Ishikawa (cell line): ENCODE data around the gene BFSP1.

Experiments used
- CEBPB ChIP-seq: IDR thresholded peaks from 2 replicates; pipeline ENCODE4 v1.6.1; 2012
- CREB1 ChIP-seq: IDR thresholded peaks from 2 replicates; pipeline ENCODE4 v1.6.1; 2012; ENCODE audit warnings: low read depth
- EGR1 ChIP-seq: IDR thresholded peaks from 2 replicates; pipeline ENCODE4 v1.6.1; 2012
- EP300 ChIP-seq: IDR thresholded peaks from 2 replicates; pipeline ENCODE4 v1.6.1; 2012; ENCODE audit warnings: borderline replicate concordance
- FOXM1 ChIP-seq: IDR thresholded peaks from 2 replicates; pipeline ENCODE4 v1.6.1; 2012; ENCODE audit warnings: low read depth, borderline replicate concordance
- MAX ChIP-seq: IDR thresholded peaks from 2 replicates; pipeline ENCODE4 v1.6.1; 2012
- NFIC ChIP-seq: IDR thresholded peaks from 2 replicates; pipeline ENCODE4 v1.6.1; 2012
- RAD21 ChIP-seq: IDR thresholded peaks from 2 replicates; pipeline ENCODE4 v1.6.1; 2012; ENCODE audit warnings: low read depth
- REST ChIP-seq: IDR thresholded peaks from 2 replicates; pipeline ENCODE4 v1.6.1; 2012; ENCODE audit warnings: low read depth, mild to moderate bottlenecking
- TAF1 ChIP-seq: IDR thresholded peaks from 2 replicates; pipeline ENCODE4 v1.6.1; 2012; ENCODE audit warnings: low read depth, mild to moderate bottlenecking
- TCF12 ChIP-seq: IDR thresholded peaks from 2 replicates; pipeline ENCODE4 v1.6.1; 2012; ENCODE audit warnings: low read depth
- TEAD4 ChIP-seq: IDR thresholded peaks from 2 replicates; pipeline ENCODE4 v1.6.1; 2012
- USF1 ChIP-seq: IDR thresholded peaks from 2 replicates; pipeline ENCODE4 v1.6.1; 2012
- YY1 ChIP-seq: IDR thresholded peaks from 2 replicates; pipeline ENCODE4 v1.6.1; 2012; ENCODE audit warnings: low read depth
- ZBTB7A ChIP-seq: IDR thresholded peaks from 2 replicates; pipeline ENCODE4 v1.6.1; 2012; ENCODE audit warnings: low read depth

BFSP1 gene

GRCh38 chr20:17534077-17534476, 2.9 kb upstream of the BFSP1 start:
- TF ChIP-seq EP300, result no peak
- no peak for TF ChIP-seq USF1
- no peak for TF ChIP-seq TAF1
- no peak for TF ChIP-seq CEBPB
- TF ChIP-seq FOXM1, result no peak
- no peak for TF ChIP-seq CREB1
- TF ChIP-seq YY1, result no peak
- no peak for TF ChIP-seq TEAD4
- no peak for TF ChIP-seq RAD21
- no peak for TF ChIP-seq EGR1
- no peak for TF ChIP-seq ZBTB7A
- no peak for TF ChIP-seq TCF12
- no peak for TF ChIP-seq REST
- no peak for TF ChIP-seq MAX
- no peak for TF ChIP-seq NFIC

GRCh38 chr20:17533396-17533795, 2.2 kb upstream of the BFSP1 start:
- TF ChIP-seq YY1, result no peak
- TF ChIP-seq ZBTB7A, result no peak
- no peak for TF ChIP-seq REST
- TF ChIP-seq RAD21, result no peak
- peak; percentile 94 for TF ChIP-seq USF1
- no peak for TF ChIP-seq EGR1
- TF ChIP-seq EP300, result no peak
- TF ChIP-seq CEBPB, result peak; percentile 30; the same call in 1 of the 2 replicates
- TF ChIP-seq NFIC, result no peak
- TF ChIP-seq TAF1, result no peak
- TF ChIP-seq CREB1, result no peak
- no peak for TF ChIP-seq FOXM1
- TF ChIP-seq MAX, result 0 out of 2 replicates have a peak, but pooled peaks have one; percentile 18
- no peak for TF ChIP-seq TEAD4
- TF ChIP-seq TCF12, result no peak

- no peak for TF ChIP-seq YY1
- TF ChIP-seq NFIC, result no peak
- no peak for TF ChIP-seq EGR1
These were observed 466 bp upstream of the BFSP1 start for GRCh38 chr20:17531665-17532025.

GRCh38 chr20:17530153-17530552, 1.0 kb downstream of the BFSP1 start:
- TF ChIP-seq TAF1 (no peak), YY1 (no peak), NFIC (no peak), TCF12 (no peak), REST (no peak), TEAD4 (no peak), RAD21 (no peak), MAX (no peak), CEBPB (no peak), FOXM1 (no peak)
